B cell (primary cell): ENCODE measurements around the gene CACNA2D3. TPM values are rescaled to one million over a fixed set of nuclear protein-coding genes. Genes with fewer than 3 reads are reported as not detected.

Experiments
- ATAC-seq: fragments of 200-7000 bp; cut with Tn5 transposase; one replicate; pipeline ENCODE4 v1.10.0; 2021; ENCODE audit warnings: low read depth, mild to moderate bottlenecking, moderate number of reproducible peaks, moderate library complexity
- CTCF ChIA-PET: fragments of 350-600 bp; sonication (Branson Sonifier 250); formaldehyde crosslinking; loops from one replicate; lab custom pipeline; 2021; ENCODE audit warnings: antibody characterized with exemption, inconsistent platforms; lab: Charles Lee
- POLR2A ChIA-PET: fragments of 350-600 bp; sonication (Branson Sonifier 250); formaldehyde crosslinking; loops from one replicate; lab custom pipeline; 2021; ENCODE audit warnings: antibody characterized with exemption; lab: Charles Lee
- DNase-seq: peaks from one replicate; pipeline ENCODE4 v3.0.0; 2013
- H2AFZ ChIP-seq: 2 replicates; pipeline ENCODE4 v1.6.1; 2012; ENCODE audit warnings: mild to moderate bottlenecking, low read depth, low read length; ENCODE audit not compliant: insufficient read depth, poor library complexity, severe bottlenecking
- H3K27ac ChIP-seq, 2 donors: 1 replicate in 1 of 2; 2 replicates in 1 of 2; pipeline ENCODE4 v1.5.1; 2012 to 2013; ENCODE audit warnings: low read length in 2 of 2, mild to moderate bottlenecking in 2 of 2, moderate library complexity in 1 of 2
- H3K27me3 ChIP-seq, 4 experiments: fragments of 200-600 bp in 1 of 4; sonication (generic) in 1 of 4; replicated peaks in 1 of 4; 1 replicate in 2 of 4; 2 replicates in 2 of 4; pipeline versions ENCODE4 v1.6.1 to v1.7.0; 2013 to 2016; ENCODE audit warnings: low read length in 3 of 4, mild to moderate bottlenecking in 2 of 4, mixed read lengths in 1 of 4, moderate library complexity in 1 of 4; ENCODE audit not compliant: insufficient read depth in 4 of 4, control insufficient read depth in 3 of 4; ENCODE audit errors: control extremely low read depth in 1 of 4
- H3K36me3 ChIP-seq, 2 experiments: replicated peaks in 1 of 2; 1 replicate in 1 of 2; 2 replicates in 1 of 2; pipeline versions ENCODE4 v1.6.1 to v1.7.1; 2013; ENCODE audit warnings: low read length in 1 of 2; ENCODE audit not compliant: insufficient read depth in 2 of 2, control insufficient read depth in 1 of 2; ENCODE audit errors: control extremely low read depth in 1 of 2, extremely low read depth in 1 of 2
- H3K4me1 ChIP-seq, 2 donors: fragments of 200-600 bp in 1 of 2; sonication (generic) in 1 of 2; 1 replicate in 1 of 2; 2 replicates in 1 of 2; pipeline versions ENCODE4 v1.5.1 to v1.6.1; 2013 to 2017; ENCODE audit warnings: low read length in 2 of 2; ENCODE audit not compliant: control insufficient read depth in 2 of 2, insufficient read depth in 2 of 2
- H3K4me2 ChIP-seq: replicated peaks from 2 replicates; pipeline ENCODE3; 2012; ENCODE audit warnings: mild to moderate bottlenecking, low read depth, low read length; ENCODE audit not compliant: poor library complexity, severe bottlenecking
- H3K4me3 ChIP-seq, 5 experiments: fragments of 200-600 bp in 1 of 5; sonication (generic) in 1 of 5; 1 replicate in 3 of 5; 2 replicates in 2 of 5; pipeline versions ENCODE4 v1.5.1 to v1.7.0; 2011 to 2016; ENCODE audit warnings: low read length in 4 of 5, mild to moderate bottlenecking in 4 of 5, low read depth in 2 of 5, control low read depth in 1 of 5, moderate library complexity in 1 of 5; ENCODE audit not compliant: insufficient read depth in 1 of 5; ENCODE audit errors: control extremely low read depth in 1 of 5, extremely low read depth in 1 of 5
- H3K79me2 ChIP-seq: fragments of 200-600 bp; sonication (generic); one replicate; pipeline ENCODE4 v1.6.0; 2016; ENCODE audit warnings: low read length; ENCODE audit not compliant: control insufficient read depth, insufficient read depth
- H3K9ac ChIP-seq: fragments of 200-600 bp; sonication (generic); 2 replicates; pipeline ENCODE4 v1.6.1; 2017; ENCODE audit warnings: mild to moderate bottlenecking, low read length, moderate library complexity
- H3K9me3 ChIP-seq, 3 donors: one replicate each; pipeline versions ENCODE4 v1.6.1 to v1.7.1; 2013; ENCODE audit warnings: low read length in 2 of 3; ENCODE audit not compliant: control insufficient read depth in 2 of 3, insufficient read depth in 1 of 3; ENCODE audit errors: control extremely low read depth in 1 of 3
- H4K20me1 ChIP-seq: 2 replicates; pipeline ENCODE4 v1.6.0; 2012; ENCODE audit warnings: mild to moderate bottlenecking, low read length; ENCODE audit not compliant: insufficient read depth, control insufficient read depth, poor library complexity, severe bottlenecking
- H3K27ac Mint-ChIP-seq: one replicate; pipeline ENCODE4 v1.8.0; 2021; ENCODE audit warnings: mixed read lengths
- H3K27me3 Mint-ChIP-seq: one replicate; pipeline ENCODE4 v1.8.0; 2021; ENCODE audit warnings: mixed read lengths
- H3K4me1 Mint-ChIP-seq: one replicate; pipeline ENCODE4 v1.8.0; 2021; ENCODE audit warnings: mixed read lengths
- H3K4me3 Mint-ChIP-seq: one replicate; pipeline ENCODE4 v1.8.0; 2021; ENCODE audit warnings: mixed read lengths
- H3K9me3 Mint-ChIP-seq: one replicate; pipeline ENCODE4 v1.8.0; 2022; ENCODE audit warnings: mixed read lengths; ENCODE audit not compliant: insufficient read depth
- CTCF ChIP-seq: fragments of 200-600 bp; IDR thresholded peaks from one replicate; pipeline ENCODE4 v1.8.0; 2022; ENCODE audit warnings: antibody characterized with exemption, mild to moderate bottlenecking
- EZH2 ChIP-seq: IDR thresholded peaks from 2 replicates; pipeline ENCODE4 v1.6.1; 2012; ENCODE audit warnings: borderline replicate concordance, low read depth, mild to moderate bottlenecking, moderate library complexity, low read length; ENCODE audit not compliant: insufficient read depth, poor library complexity, severe bottlenecking
- WGBS: methylation state at CpG from one replicate; pipeline ENCODE4 v1.1.5; 2013; ENCODE audit warnings: missing lambda C conversion rate; ENCODE audit not compliant: insufficient coverage; 5-methylcytosine and 5-hydroxymethylcytosine counted together
- intact Hi-C: fragments of 100-400 bp; cut with micrococcal nuclease; formaldehyde crosslinking; loops from one replicate; pipeline ENCODE4 v1.10.0; 2022
- polyA plus RNA-seq: library from polyadenylated mRNA; depleted of rRNA; stranded (reverse); fragments of >200 nt; gene quantifications from 2 replicates; pipeline ENCODE4 v1.2.3, GENCODE V29; 2012
- total RNA-seq, 2 donors: library from RNA; stranded (reverse); fragments of 120-200 nt in 1 of 2; gene quantifications; 1 replicate in 1 of 2; 2 replicates in 1 of 2; pipeline versions ENCODE4 v1.2.3 to v1.2.4, GENCODE V29; 2013 to 2022

The CACNA2D3 gene
- total and polyA plus RNA-seq, 2 donors (not counting 1 experiment from before 2014, with no cell fraction given) = not detected

GRCh38 chr3:54518011-54518675, 395.8 kb downstream of the CACNA2D3 start:
- Histone ChIP-seq H3K27me3 (no peaks in the 10 kb centered on the region), H3K4me2 (no peak overlapping the region), H3K36me3 (no peaks in the 10 kb centered on the region), H3K79me2 (no peaks in the 10 kb centered on the region), H3K9me3 (peaks cover 0 to 15% (median 0%) of the 10 kb centered on the region in 3 donors), H3K4me1 (no peaks in the 10 kb centered on the region), H2AFZ (no peak overlapping the region), H3K9ac (no peak overlapping the region), H3K4me3 (no peak overlapping the region), H3K27ac (no peak overlapping the region), H4K20me1 (no peaks in the 10 kb centered on the region)
- ATAC-seq = no peak
- no peaks in the 10 kb centered on the region for H3K9me3 Mint-ChIP-seq
- ChIA-PET CTCF (no interaction called here), POLR2A (no interaction called here)
- 80% methylated on average over 8 of the region's 8 CpGs for WGBS
- no peaks in the 10 kb centered on the region for H3K27me3 Mint-ChIP-seq
- TF ChIP-seq EZH2 (no peak), CTCF (no peak)
- intact Hi-C loops = no loop called here
- H3K4me3 Mint-ChIP-seq = no peak overlapping the region
- DNase-seq = no peak
- no peaks in the 10 kb centered on the region for H3K4me1 Mint-ChIP-seq
- H3K27ac Mint-ChIP-seq = no peak overlapping the region

GRCh38 chr3:54519493-54519892, 397.1 kb downstream of the CACNA2D3 start:
- Histone ChIP-seq H4K20me1 (no peaks in the 10 kb centered on the region), H3K9me3 (peaks cover 0 to 15% (median 0%) of the 10 kb centered on the region in 3 donors), H3K9ac (no peak overlapping the region), H3K27me3 (no peaks in the 10 kb centered on the region), H2AFZ (no peak overlapping the region), H3K36me3 (no peaks in the 10 kb centered on the region), H3K4me1 (no peaks in the 10 kb centered on the region), H3K4me3 (no peak overlapping the region), H3K79me2 (no peaks in the 10 kb centered on the region), H3K4me2 (no peak overlapping the region), H3K27ac (no peak overlapping the region)
- WGBS = no CpG with 5 or more reads among the region's 2 CpGs
- no peaks in the 10 kb centered on the region for H3K9me3 Mint-ChIP-seq
- DNase-seq = no peak
- no peak overlapping the region for H3K27ac Mint-ChIP-seq
- H3K4me1 Mint-ChIP-seq = no peaks in the 10 kb centered on the region
- ChIA-PET POLR2A (no interaction called here), CTCF (interaction anchor here (0.5 kb wide), 1 partner anchor 15 kb away, joined by 4 read pairs; no protein-coding TSS in a partner anchor)
- TF ChIP-seq CTCF = no peak
- no peak for TF ChIP-seq EZH2
- no peak for ATAC-seq
- H3K4me3 Mint-ChIP-seq = no peak overlapping the region
- intact Hi-C loops = no loop called here
- no peaks in the 10 kb centered on the region for H3K27me3 Mint-ChIP-seq
